Activated T-cell treated with anti-CD3 and anti-CD28 coated beads, Interleukin-2, amount 50 U/mL, for 24 hours (primary cell): ENCODE measurements around the gene POTEH.
"Not testable (repeated sequence)": the region's sequence is repeated elsewhere in the genome, so short reads cannot be mapped to it uniquely, and the experiment has no call there.

Experiments
- DNase-seq: peaks from one replicate; pipeline ENCODE4 v3.0.0-alpha.2; 2020
- H3K27ac Mint-ChIP-seq: 2 replicates; pipeline ENCODE4 v1.8.0; 2020; ENCODE audit warnings: mild to moderate bottlenecking, mixed read lengths
- H3K27me3 Mint-ChIP-seq: 2 replicates; pipeline ENCODE4 v1.8.0; 2020; ENCODE audit warnings: mixed read lengths
- H3K36me3 Mint-ChIP-seq: 2 replicates; pipeline ENCODE4 v1.8.0; 2020; ENCODE audit warnings: low read depth, mixed read lengths
- H3K4me1 Mint-ChIP-seq: 2 replicates; pipeline ENCODE4 v1.8.0; 2020; ENCODE audit warnings: low read depth, mixed read lengths
- H3K4me3 Mint-ChIP-seq: 2 replicates; pipeline ENCODE4 v1.8.0; 2020; ENCODE audit warnings: mild to moderate bottlenecking, moderate library complexity, mixed read lengths
- H3K9me3 Mint-ChIP-seq: 2 replicates; pipeline ENCODE4 v1.8.0; 2020; ENCODE audit warnings: mixed read lengths

The POTEH gene

GRCh38 chr22:15689749-15690125 lies at the start of gene POTEH:
TSS of gene POTEH (plus strand) at chr22:15690026. CDS start at chr22:15690078, 52 bp downstream.
- not testable (repeated sequence) for H3K4me1 Mint-ChIP-seq, H3K4me3 Mint-ChIP-seq, H3K9me3 Mint-ChIP-seq, DNase-seq, H3K27me3 Mint-ChIP-seq, H3K36me3 Mint-ChIP-seq, H3K27ac Mint-ChIP-seq

GRCh38 chr22:15642288-15642861 lies 47.5 kb upstream of the POTEH start:
- H3K4me3 Mint-ChIP-seq, DNase-seq, H3K27ac Mint-ChIP-seq, H3K4me1 Mint-ChIP-seq, H3K36me3 Mint-ChIP-seq, H3K9me3 Mint-ChIP-seq, H3K27me3 Mint-ChIP-seq: not testable (repeated sequence)

DNA sequence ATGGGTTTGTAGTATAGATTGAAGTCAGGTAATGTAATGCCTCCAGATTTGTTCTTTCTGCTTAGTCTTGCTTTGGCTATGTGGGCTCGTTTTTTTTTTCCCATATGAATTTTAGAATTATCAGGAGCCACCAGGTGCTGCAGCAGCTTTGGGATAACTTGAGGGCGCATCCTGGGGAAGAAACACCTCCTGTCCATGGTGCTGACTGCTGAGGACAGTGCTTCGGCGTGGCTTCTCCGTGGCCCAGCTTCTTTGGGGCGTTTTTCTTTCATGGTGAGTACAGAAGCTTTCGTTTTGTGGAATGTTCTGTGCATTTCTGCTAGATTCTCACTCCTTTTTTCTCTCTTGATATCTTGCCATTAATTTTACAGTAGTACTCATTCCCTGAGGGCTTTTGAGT lies 37.9 kb upstream of the POTEH start:
- DNase-seq, H3K27me3 Mint-ChIP-seq, H3K4me1 Mint-ChIP-seq, H3K27ac Mint-ChIP-seq, H3K36me3 Mint-ChIP-seq, H3K4me3 Mint-ChIP-seq, H3K9me3 Mint-ChIP-seq: not testable (repeated sequence)

GRCh38 chr22:15652738-15653137 lies 37.1 kb upstream of the POTEH start:
- not testable (repeated sequence) for H3K4me3 Mint-ChIP-seq, DNase-seq, H3K27me3 Mint-ChIP-seq, H3K9me3 Mint-ChIP-seq, H3K4me1 Mint-ChIP-seq, H3K27ac Mint-ChIP-seq, H3K36me3 Mint-ChIP-seq

DNA sequence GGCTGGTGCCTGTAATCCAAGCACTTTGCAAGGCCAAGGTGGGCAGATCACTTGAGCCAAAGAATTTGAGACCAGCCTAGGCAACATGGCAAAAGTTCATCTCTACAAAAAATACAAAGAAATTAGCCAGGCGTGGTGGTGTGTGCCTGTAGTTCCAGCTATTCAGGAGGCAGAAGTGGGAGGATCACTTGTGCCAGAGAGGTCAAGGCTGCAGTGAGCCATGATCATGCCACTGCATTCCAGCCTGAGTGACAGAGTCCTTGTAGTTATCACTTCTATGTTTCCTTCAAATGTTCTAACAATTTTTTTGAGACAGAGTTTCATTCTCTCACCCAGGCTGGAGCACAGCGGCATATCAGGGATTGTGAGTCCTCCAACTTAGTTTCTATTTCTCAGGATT lies 36.6 kb upstream of the POTEH start:
- not testable (repeated sequence) for H3K36me3 Mint-ChIP-seq, H3K4me3 Mint-ChIP-seq, H3K4me1 Mint-ChIP-seq, H3K27ac Mint-ChIP-seq, H3K9me3 Mint-ChIP-seq, H3K27me3 Mint-ChIP-seq, DNase-seq

GRCh38 chr22:15661102-15661501 lies 28.7 kb upstream of the POTEH start:
- not testable (repeated sequence) for H3K27ac Mint-ChIP-seq

GRCh38 chr22:15664682-15665081 lies 25.1 kb upstream of the POTEH start:
- not testable (repeated sequence) for H3K36me3 Mint-ChIP-seq, H3K27me3 Mint-ChIP-seq, H3K9me3 Mint-ChIP-seq, DNase-seq, H3K4me3 Mint-ChIP-seq, H3K27ac Mint-ChIP-seq, H3K4me1 Mint-ChIP-seq

More at GRCh38 chr22:15661102-15661501, 28.7 kb upstream of the POTEH start:
- H3K4me3 Mint-ChIP-seq, DNase-seq, H3K9me3 Mint-ChIP-seq, H3K4me1 Mint-ChIP-seq, H3K27me3 Mint-ChIP-seq, H3K36me3 Mint-ChIP-seq: not testable (repeated sequence)

DNA sequence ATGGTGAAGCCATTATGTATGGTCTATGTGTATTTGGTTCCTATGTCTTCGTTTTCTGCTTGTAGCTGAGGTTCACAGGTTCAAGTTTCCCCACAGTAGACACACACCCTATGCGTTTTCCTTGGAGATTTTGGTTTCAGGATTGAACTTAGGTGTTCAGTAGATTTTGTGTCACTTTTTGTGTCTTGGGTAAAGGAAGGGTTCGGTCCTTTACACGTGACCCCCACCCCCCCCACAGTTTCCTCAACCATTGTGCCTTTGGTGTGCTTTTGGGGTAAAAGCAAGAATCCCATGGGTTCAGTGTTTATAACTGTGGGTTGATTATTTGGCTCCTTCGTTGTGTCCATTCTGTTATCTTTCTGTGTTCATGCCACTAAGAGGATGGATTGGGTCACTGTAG lies 24.3 kb upstream of the POTEH start:
- H3K36me3 Mint-ChIP-seq, H3K27ac Mint-ChIP-seq, DNase-seq, H3K9me3 Mint-ChIP-seq, H3K4me1 Mint-ChIP-seq, H3K27me3 Mint-ChIP-seq, H3K4me3 Mint-ChIP-seq: not testable (repeated sequence)

- H3K4me1 Mint-ChIP-seq, H3K36me3 Mint-ChIP-seq, H3K27me3 Mint-ChIP-seq, H3K9me3 Mint-ChIP-seq, H3K27ac Mint-ChIP-seq, DNase-seq, H3K4me3 Mint-ChIP-seq: not testable (repeated sequence)
Measured at GRCh38 chr22:15669430-15669829, 20.4 kb upstream of the POTEH start.

GRCh38 chr22:15679702-15680101 lies 10.1 kb upstream of the POTEH start:
- not testable (repeated sequence) for H3K4me1 Mint-ChIP-seq, H3K27me3 Mint-ChIP-seq, H3K4me3 Mint-ChIP-seq, H3K9me3 Mint-ChIP-seq, H3K36me3 Mint-ChIP-seq, H3K27ac Mint-ChIP-seq, DNase-seq

GRCh38 chr22:15684115-15684514 lies 5.7 kb upstream of the POTEH start:
- H3K27ac Mint-ChIP-seq, H3K4me1 Mint-ChIP-seq, H3K9me3 Mint-ChIP-seq, H3K27me3 Mint-ChIP-seq, H3K36me3 Mint-ChIP-seq, DNase-seq, H3K4me3 Mint-ChIP-seq: not testable (repeated sequence)

DNA sequence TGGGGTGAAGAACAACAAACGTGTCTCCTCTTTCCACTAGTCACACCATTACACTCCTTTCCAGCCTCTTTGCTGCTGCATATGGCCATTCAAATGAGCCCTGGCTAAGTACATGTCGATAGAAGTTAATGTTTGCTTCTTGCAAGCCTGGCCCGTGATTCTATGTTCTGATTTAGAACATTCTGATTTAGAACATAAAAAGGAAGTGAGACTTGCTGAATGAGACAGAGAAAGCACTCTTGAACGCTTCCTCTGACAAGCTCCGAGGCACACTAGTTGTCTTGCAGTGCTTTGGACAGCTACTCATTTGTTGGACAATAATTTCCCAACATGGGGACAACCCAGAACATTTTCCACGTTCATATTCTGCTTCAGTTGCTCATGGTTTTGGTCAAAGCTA lies 5.1 kb upstream of the POTEH start:
- H3K36me3 Mint-ChIP-seq, H3K27me3 Mint-ChIP-seq, H3K4me3 Mint-ChIP-seq, H3K4me1 Mint-ChIP-seq, DNase-seq, H3K9me3 Mint-ChIP-seq, H3K27ac Mint-ChIP-seq: not testable (repeated sequence)

- not testable (repeated sequence) for H3K4me3 Mint-ChIP-seq, H3K36me3 Mint-ChIP-seq, H3K9me3 Mint-ChIP-seq, H3K27ac Mint-ChIP-seq, DNase-seq, H3K4me1 Mint-ChIP-seq, H3K27me3 Mint-ChIP-seq
Measured at GRCh38 chr22:15685641-15686040, 4.2 kb upstream of the POTEH start.

DNA sequence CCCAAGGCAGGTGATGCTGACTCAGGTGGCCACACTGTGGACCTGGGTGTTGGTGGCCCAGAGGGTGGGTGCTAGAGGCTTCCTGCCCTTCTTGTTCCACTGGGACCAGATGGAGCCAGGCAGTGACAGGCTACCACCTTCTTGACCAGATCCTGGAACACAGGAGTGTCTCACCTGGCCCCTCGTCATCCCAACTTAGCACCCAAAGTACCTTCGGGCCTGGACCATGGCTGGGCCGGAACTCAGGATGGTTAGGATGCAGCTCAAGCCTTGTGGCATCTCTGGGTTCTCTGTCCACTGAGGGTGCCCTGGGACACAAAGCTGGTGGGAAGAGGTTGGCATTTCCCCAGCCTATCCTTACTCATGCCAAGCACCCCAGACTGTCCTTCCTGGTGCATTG lies 2.7 kb upstream of the POTEH start:
- H3K4me3 Mint-ChIP-seq, H3K4me1 Mint-ChIP-seq, H3K27ac Mint-ChIP-seq, DNase-seq, H3K27me3 Mint-ChIP-seq, H3K9me3 Mint-ChIP-seq, H3K36me3 Mint-ChIP-seq: not testable (repeated sequence)

GRCh38 chr22:15687676-15688075 lies 2.1 kb upstream of the POTEH start:
- not testable (repeated sequence) for H3K4me1 Mint-ChIP-seq, H3K27ac Mint-ChIP-seq, H3K4me3 Mint-ChIP-seq, H3K9me3 Mint-ChIP-seq, H3K36me3 Mint-ChIP-seq, DNase-seq, H3K27me3 Mint-ChIP-seq

DNA sequence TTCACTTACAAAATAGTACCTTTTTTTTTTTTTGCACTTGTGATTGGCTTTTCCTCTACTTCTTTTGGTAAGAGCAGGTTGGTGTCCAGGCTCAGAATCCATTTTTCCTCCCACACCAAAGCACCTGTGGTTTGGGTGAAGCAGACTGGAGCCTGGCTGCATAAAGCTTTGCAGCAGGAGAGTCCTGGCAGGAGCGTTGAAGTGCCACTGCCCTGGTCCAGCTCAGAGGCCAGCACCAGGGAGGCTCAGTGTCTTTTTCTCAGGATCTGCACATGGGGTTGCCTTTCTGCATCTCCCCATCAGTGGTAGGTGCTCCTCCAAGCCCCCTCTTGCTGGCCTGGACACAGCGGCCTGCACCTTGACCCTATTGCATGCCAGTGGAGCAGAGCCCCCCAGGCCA lies 1.7 kb upstream of the POTEH start:
- not testable (repeated sequence) for H3K9me3 Mint-ChIP-seq, H3K27me3 Mint-ChIP-seq, H3K4me1 Mint-ChIP-seq

More for the DNA sequence above, 1.7 kb upstream of the POTEH start:
- H3K36me3 Mint-ChIP-seq, H3K4me3 Mint-ChIP-seq, DNase-seq, H3K27ac Mint-ChIP-seq: not testable (repeated sequence)
